ENCODE results near the gene COA1. TPM values are rescaled to one million over a fixed set of nuclear protein-coding genes. Genes with fewer than 3 reads are reported as not detected.

COA1 gene
- polyA plus RNA-seq, 1 donor from 2014 or later: 157 TPM

DNA sequence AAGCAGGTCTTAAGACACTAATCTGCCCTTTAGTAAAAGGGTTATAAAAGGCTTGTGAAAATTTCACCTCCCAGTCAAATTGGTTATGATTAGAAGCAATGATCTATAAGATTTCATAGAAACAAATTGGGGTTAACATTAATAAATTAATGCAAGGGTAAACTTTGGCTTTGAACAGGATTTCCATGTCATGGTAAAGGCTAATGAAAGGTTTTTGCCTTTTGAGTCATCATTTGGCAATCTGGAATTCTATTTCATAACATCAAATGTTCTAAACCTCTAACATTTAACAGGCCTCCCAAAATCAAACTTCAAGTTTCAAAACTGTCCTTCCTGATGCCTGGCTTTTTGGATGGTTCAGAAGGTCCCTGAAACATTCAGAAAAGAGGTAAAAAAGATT is 62.4 kb downstream of the COA1 start:
- Histone ChIP-seq H3K9me3 (ENCODE audit: low read length) (no peaks in the 10 kb centered on the region), H3K27ac (ENCODE audit: low read length) (no peak overlapping the region), H3K4me2 (ENCODE audit: low read length) (no peak overlapping the region), H3K9ac (ENCODE audit: low read length) (no peak overlapping the region), H3K4me3 (ENCODE audit: low read length) (no peak overlapping the region), H3K36me3 (ENCODE audit: insufficient read depth, low read length) (no peaks in the 10 kb centered on the region), H2AFZ (ENCODE audit: low read depth, low read length) (no peak overlapping the region), H3K27me3 (ENCODE audit: insufficient read depth, low read depth, low read length) (no peaks in the 10 kb centered on the region), H3K79me2 (replicated peaks; ENCODE audit: insufficient read depth, low read length) (peaks cover 9% of the 10 kb centered on the region), H3F3A (ENCODE audit: insufficient read depth, low read length, poor library complexity, severe bottlenecking) (no peaks in the 10 kb centered on the region), H4K20me1 (ENCODE audit: insufficient read depth) (no peaks in the 10 kb centered on the region), H3K9me2 (ENCODE audit: insufficient read depth, low read length) (no peaks in the 10 kb centered on the region)
- TF ChIP-seq EZH2 (IDR thresholded peaks at IDR 0.05; ENCODE audit: borderline replicate concordance, insufficient read depth, low read length, poor library complexity, severe bottlenecking): no peak
- TF ChIP-seq POLR2AphosphoS5 (IDR thresholded peaks at IDR 0.05): no peak
- TF ChIP-seq SMC3 (conservative IDR thresholded peaks at IDR 0.05; ENCODE audit: poor library complexity): no peak
- no peak for TF ChIP-seq MXI1 (conservative IDR thresholded peaks at IDR 0.05; ENCODE audit: poor library complexity, severe bottlenecking)

- no peaks in the 10 kb centered on the region for H3K9me3 ChIP-seq (ENCODE audit: low read length)
- peaks cover 4% of the 10 kb centered on the region for H3K79me2 ChIP-seq (replicated peaks; ENCODE audit: insufficient read depth, low read length)
- H2AFZ ChIP-seq (ENCODE audit: low read depth, low read length): no peak overlapping the region
- H3K36me3 ChIP-seq (ENCODE audit: insufficient read depth, low read length): no peaks in the 10 kb centered on the region
- no peaks in the 10 kb centered on the region for H3F3A ChIP-seq (ENCODE audit: insufficient read depth, low read length, poor library complexity, severe bottlenecking)
- TF ChIP-seq MXI1 (conservative IDR thresholded peaks at IDR 0.05; ENCODE audit: poor library complexity, severe bottlenecking) (no peak), RAD21 (conservative IDR thresholded peaks at IDR 0.05) (no peak), EZH2 (IDR thresholded peaks at IDR 0.05; ENCODE audit: borderline replicate concordance, insufficient read depth, low read length, poor library complexity, severe bottlenecking) (no peak), CTCF (IDR thresholded peaks at IDR 0.05; ENCODE audit: poor library complexity, severe bottlenecking) (no peak), SMC3 (conservative IDR thresholded peaks at IDR 0.05; ENCODE audit: poor library complexity) (no peak), TAF1 (IDR thresholded peaks at IDR 0.05; ENCODE audit: low read depth) (no peak), EP300 (conservative IDR thresholded peaks at IDR 0.05; ENCODE audit: poor library complexity, severe bottlenecking) (no peak), REST (IDR thresholded peaks at IDR 0.05; ENCODE audit: borderline replicate concordance) (no peak), POLR2AphosphoS5 (IDR thresholded peaks at IDR 0.05) (no peak)
- no peaks in the 10 kb centered on the region for H3K9me2 ChIP-seq (ENCODE audit: insufficient read depth, low read length)
- H3K27me3 ChIP-seq (ENCODE audit: insufficient read depth, low read depth, low read length): no peaks in the 10 kb centered on the region
- H3K27ac ChIP-seq (ENCODE audit: low read length): no peak overlapping the region
- H4K20me1 ChIP-seq (ENCODE audit: insufficient read depth): no peaks in the 10 kb centered on the region
- H3K4me3 ChIP-seq (ENCODE audit: low read length): no peak overlapping the region
- no peak overlapping the region for H3K9ac ChIP-seq (ENCODE audit: low read length)
- H3K4me2 ChIP-seq (ENCODE audit: low read length): no peak overlapping the region
Measured at GRCh38 chr7:43664681-43665080, 64.6 kb downstream of the COA1 start.

Measured in neural cell (in vitro differentiated cells).